HG03575 (cell line): ENCODE results near the gene TMEM167B.

ENCODE experiments used
- ATAC-seq: cut with Tn5 transposase; IDR thresholded peaks from one replicate; pipeline ENCODE4 v1.9.1; 2021; ENCODE audit not compliant: unreplicated experiment, insufficient number of reproducible peaks, low FRiP score; ENCODE audit errors: extremely low read depth

TMEM167B gene

GRCh38 chr1:109111386-109112055 is 21.0 kb downstream of the TMEM167B start:
- ATAC-seq, result no peak

GRCh38 chr1:109112056-109112651 is 21.6 kb downstream of the TMEM167B start:
- no peak for ATAC-seq

GRCh38 chr1:109112652-109113285 is 22.2 kb downstream of the TMEM167B start:
- no peak for ATAC-seq

GRCh38 chr1:109113590-109114341 is 23.2 kb downstream of the TMEM167B start, which contains the start of gene ELAPOR1:
TSS of gene ELAPOR1 (plus strand) at chr1:109114115. CDS start at chr1:109114184, 69 bp downstream.
- no peak for ATAC-seq

- no peak for ATAC-seq
Measured at GRCh38 chr1:109114342-109114674, 23.7 kb downstream of the TMEM167B start.

- no peak for ATAC-seq
Measured at GRCh38 chr1:109115685-109116084, 25.1 kb downstream of the TMEM167B start.

GRCh38 chr1:109116286-109116685 is 25.7 kb downstream of the TMEM167B start:
- ATAC-seq, result no peak

GRCh38 chr1:109118089-109118488 is 27.5 kb downstream of the TMEM167B start:
- no peak for ATAC-seq

GRCh38 chr1:109120356-109120755 is 29.8 kb downstream of the TMEM167B start:
- ATAC-seq, result no peak

- no peak for ATAC-seq
Measured at GRCh38 chr1:109131059-109131458, 40.5 kb downstream of the TMEM167B start.

GRCh38 chr1:109131800-109132199 is 41.2 kb downstream of the TMEM167B start:
- ATAC-seq, result no peak

- no peak for ATAC-seq
Measured at GRCh38 chr1:109133002-109133706, 42.6 kb downstream of the TMEM167B start.

- no peak for ATAC-seq
Measured at GRCh38 chr1:109133815-109134214, 43.3 kb downstream of the TMEM167B start.

- ATAC-seq, result no peak
Measured at GRCh38 chr1:109134423-109134822, 43.9 kb downstream of the TMEM167B start.

- no peak for ATAC-seq
Measured at GRCh38 chr1:109135940-109136339, 45.4 kb downstream of the TMEM167B start.

- ATAC-seq, result no peak
Measured at GRCh38 chr1:109136766-109137165, 46.2 kb downstream of the TMEM167B start.

GRCh38 chr1:109137958-109138357 is 47.4 kb downstream of the TMEM167B start:
- ATAC-seq, result no peak

GRCh38 chr1:109138358-109138757 is 47.8 kb downstream of the TMEM167B start:
- ATAC-seq, result no peak

GRCh38 chr1:109140392-109140791 is 49.8 kb downstream of the TMEM167B start:
- ATAC-seq, result no peak
